IMR-90 (cell line): Measurements from ENCODE around the gene MAPK11. TPM values are rescaled to one million over a fixed set of nuclear protein-coding genes. Genes with fewer than 3 reads are reported as not detected.

Experiments
- BHLHE40 ChIP-seq: fragments of 150-350 bp; IDR thresholded peaks from 2 replicates; pipeline ENCODE4 v1.6.1; 2016; ENCODE audit warnings: mild to moderate bottlenecking, low read depth, low read length
- MXI1 ChIP-seq: IDR thresholded peaks from 2 replicates; pipeline ENCODE4 v1.6.1; 2012; ENCODE audit warnings: low read depth, mild to moderate bottlenecking, low read length, moderate library complexity, borderline replicate concordance
- NFE2L2 ChIP-seq: fragments of 150-350 bp; IDR thresholded peaks from 2 replicates; pipeline ENCODE4 v1.6.1; 2016; ENCODE audit warnings: low read depth, mild to moderate bottlenecking, low read length
- polyA plus RNA-seq, 3 experiments: library from polyadenylated mRNA; depleted of rRNA; stranded (reverse); fragments of >200 nt; gene quantifications; 2 replicates each; pipeline ENCODE4 v1.2.3, GENCODE V29; 2012; ENCODE audit warnings: low replicate concordance in 1 of 3
- total RNA-seq: library from RNA; depleted of rRNA; stranded (reverse); fragments of >200 nt; gene quantifications from 2 replicates; pipeline ENCODE4 v1.2.3, GENCODE V29; 2012

The MAPK11 gene
- total and polyA plus RNA-seq, 2 of the 4 experiments (the other 2 are of a cell fraction), result 8.1 to 14.4 TPM

- no peak for TF ChIP-seq NFE2L2
- TF ChIP-seq MXI1, result peak; percentile 87
- TF ChIP-seq BHLHE40, result peak; percentile 58
These were observed 25.6 kb downstream of the MAPK11 start, which contains the start of gene TUBGCP6 (continued) for GRCh38 chr22:50244420-50245213.
